HFFc6 (cell line): Measurements from ENCODE around the gene RSPH3. TPM values are rescaled to one million over a fixed set of nuclear protein-coding genes. Genes with fewer than 3 reads are reported as not detected.
A peak's percentile ranks its signal among the peaks of the same experiment; 100 is the strongest.

Experiments
- DNase-seq: peaks from one replicate; pipeline ENCODE4 v3.0.0-alpha.2; 2018
- H3K27ac Mint-ChIP-seq: 2 replicates; pipeline ENCODE4 v1.8.0; 2020; ENCODE audit warnings: mild to moderate bottlenecking, mixed read lengths
- H3K27me3 Mint-ChIP-seq: 2 replicates; pipeline ENCODE4 v1.8.0; 2021; ENCODE audit warnings: mild to moderate bottlenecking, moderate library complexity, mixed read lengths; ENCODE audit not compliant: insufficient read depth
- H3K36me3 Mint-ChIP-seq: 2 replicates; pipeline ENCODE4 v1.8.0; 2021; ENCODE audit warnings: low read depth, mixed read lengths
- H3K4me1 Mint-ChIP-seq: 2 replicates; pipeline ENCODE4 v1.8.0; 2020; ENCODE audit warnings: low read depth, mixed read lengths
- H3K4me3 Mint-ChIP-seq: 2 replicates; pipeline ENCODE4 v1.8.0; 2020; ENCODE audit warnings: mild to moderate bottlenecking, moderate library complexity, mixed read lengths
- H3K9me3 Mint-ChIP-seq: 2 replicates; pipeline ENCODE4 v1.8.0; 2020; ENCODE audit warnings: mild to moderate bottlenecking, mixed read lengths
- total RNA-seq, 6 experiments: library from RNA; stranded (reverse); fragmentation: NEBNext Ultra II Directional; extraction: Animal tissue kit (Norgen Biotek cat#: 25700); gene quantifications; 2 replicates in 1 of 6; 3 replicates in 5 of 6; pipeline ENCODE4 v1.2.3, GENCODE V29; 2021
- TF ChIP-seq, protein P1 (sequence below): fragments of 200-600 bp; sonication (generic); IDR thresholded peaks from 2 replicates; pipeline ENCODE4 v1.5.0; 2021; ENCODE audit warnings: antibody characterized with exemption, mild to moderate bottlenecking

The RSPH3 gene
- total RNA-seq, 6 experiments from 2014 or later = 6.9 to 10.1 (median 8.5) TPM

DNA sequence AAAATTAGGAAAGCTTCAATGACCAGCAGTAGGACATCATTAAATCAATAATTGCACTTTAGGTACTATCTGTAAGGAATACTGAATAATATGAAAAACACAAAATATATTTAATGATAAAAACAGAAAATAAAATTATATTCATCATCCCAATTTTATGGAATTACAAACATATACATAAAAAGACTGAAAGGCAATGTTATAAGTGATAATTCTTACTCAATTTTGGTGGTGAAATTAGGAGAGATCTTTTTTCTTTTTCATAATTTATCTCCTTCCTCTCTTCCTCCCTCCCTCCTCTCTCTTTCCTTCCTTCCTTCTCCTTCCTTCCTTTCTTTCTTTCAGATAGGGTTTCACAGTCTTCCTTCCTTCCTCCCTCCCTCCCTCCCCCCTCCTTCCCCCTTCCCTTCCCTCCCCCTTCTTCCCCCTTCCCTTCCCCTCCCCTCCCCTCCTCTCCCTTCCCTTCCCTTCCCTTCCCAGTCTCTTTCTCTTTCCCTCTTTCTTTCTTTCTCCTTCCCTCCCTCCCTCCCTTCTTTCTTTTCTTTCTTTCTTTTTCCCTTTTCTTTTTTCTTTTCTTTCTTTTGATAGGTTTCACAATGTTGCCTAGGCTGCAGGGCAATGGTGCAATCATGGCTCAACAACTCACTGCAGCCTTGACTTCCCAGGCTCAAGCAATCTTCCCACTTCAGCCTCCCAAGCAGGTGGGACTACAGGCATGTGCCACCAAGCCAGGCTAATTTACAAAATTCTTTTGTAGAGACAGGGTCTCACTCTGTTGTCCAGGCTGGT lies 36.8 kb downstream of the RSPH3 start:
- Mint-ChIP-seq H3K27me3 (peaks cover 2% of the 10 kb centered on the region; the same call in 1 of the 2 replicates), H3K36me3 (peaks cover 21% of the 10 kb centered on the region), H3K27ac (no peak overlapping the region), H3K4me3 (no peak overlapping the region), H3K9me3 (peaks cover 5% of the 10 kb centered on the region; the same call in 1 of the 2 replicates), H3K4me1 (peaks cover 7% of the 10 kb centered on the region)
- TF ChIP-seq, protein P1, sequence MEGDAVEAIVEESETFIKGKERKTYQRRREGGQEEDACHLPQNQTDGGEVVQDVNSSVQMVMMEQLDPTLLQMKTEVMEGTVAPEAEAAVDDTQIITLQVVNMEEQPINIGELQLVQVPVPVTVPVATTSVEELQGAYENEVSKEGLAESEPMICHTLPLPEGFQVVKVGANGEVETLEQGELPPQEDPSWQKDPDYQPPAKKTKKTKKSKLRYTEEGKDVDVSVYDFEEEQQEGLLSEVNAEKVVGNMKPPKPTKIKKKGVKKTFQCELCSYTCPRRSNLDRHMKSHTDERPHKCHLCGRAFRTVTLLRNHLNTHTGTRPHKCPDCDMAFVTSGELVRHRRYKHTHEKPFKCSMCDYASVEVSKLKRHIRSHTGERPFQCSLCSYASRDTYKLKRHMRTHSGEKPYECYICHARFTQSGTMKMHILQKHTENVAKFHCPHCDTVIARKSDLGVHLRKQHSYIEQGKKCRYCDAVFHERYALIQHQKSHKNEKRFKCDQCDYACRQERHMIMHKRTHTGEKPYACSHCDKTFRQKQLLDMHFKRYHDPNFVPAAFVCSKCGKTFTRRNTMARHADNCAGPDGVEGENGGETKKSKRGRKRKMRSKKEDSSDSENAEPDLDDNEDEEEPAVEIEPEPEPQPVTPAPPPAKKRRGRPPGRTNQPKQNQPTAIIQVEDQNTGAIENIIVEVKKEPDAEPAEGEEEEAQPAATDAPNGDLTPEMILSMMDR = no peak
- no peak for DNase-seq

DNA sequence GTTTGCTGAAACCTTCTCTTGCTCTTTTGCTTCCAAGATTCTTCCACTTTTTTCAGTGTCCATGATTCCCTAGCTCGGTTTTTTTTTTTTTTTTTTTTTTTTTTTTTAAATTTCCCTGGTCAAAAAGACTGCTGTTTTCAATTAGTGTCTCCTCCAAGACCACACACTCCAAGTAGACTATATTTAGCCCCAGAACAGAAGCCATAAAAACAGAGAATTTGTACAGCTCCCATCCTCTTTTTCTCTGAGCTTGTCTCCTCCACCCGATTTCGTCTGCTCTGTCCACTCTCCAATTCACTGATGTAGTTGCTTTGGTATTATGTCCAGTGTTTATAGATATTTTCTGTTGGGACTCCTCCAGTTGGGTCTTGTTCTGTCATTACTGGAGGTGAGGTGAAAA lies 37.6 kb downstream of the RSPH3 start:
- Mint-ChIP-seq H3K9me3 (no peaks in the 10 kb centered on the region), H3K27ac (no peak overlapping the region), H3K4me1 (peaks cover 7% of the 10 kb centered on the region), H3K27me3 (peaks cover 2% of the 10 kb centered on the region; the same call in 1 of the 2 replicates), H3K4me3 (no peak overlapping the region), H3K36me3 (peaks cover 16% of the 10 kb centered on the region)
- no peak for DNase-seq
- TF ChIP-seq, protein P1 = no peak

DNA sequence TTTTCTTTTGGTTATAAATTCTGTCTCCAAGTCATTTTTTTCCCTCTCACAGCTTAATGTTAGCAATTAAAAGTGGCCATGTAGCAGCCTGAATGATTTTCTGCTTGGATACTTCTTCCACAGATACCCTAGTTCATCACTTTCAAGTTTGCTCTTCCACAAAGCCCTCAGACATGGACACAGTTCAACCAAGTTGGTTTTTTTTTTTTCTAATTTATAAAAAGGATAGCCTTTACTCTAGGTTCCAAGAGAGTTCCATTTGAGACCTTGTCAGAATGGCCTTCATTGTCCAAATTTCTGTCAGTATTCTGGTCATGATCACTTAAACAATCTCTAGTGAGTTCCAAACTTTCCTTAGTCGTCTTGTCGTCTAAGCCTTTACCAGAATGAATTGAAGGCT lies 40.0 kb downstream of the RSPH3 start:
- Mint-ChIP-seq H3K9me3 (no peaks in the 10 kb centered on the region), H3K4me3 (no peak overlapping the region), H3K4me1 (peaks cover 7% of the 10 kb centered on the region), H3K27me3 (peaks cover 3% of the 10 kb centered on the region; the same call in 1 of the 2 replicates), H3K36me3 (peaks cover 4% of the 10 kb centered on the region; the same call in 1 of the 2 replicates), H3K27ac (no peak overlapping the region)
- TF ChIP-seq, protein P1 = no peak
- no peak for DNase-seq

DNA sequence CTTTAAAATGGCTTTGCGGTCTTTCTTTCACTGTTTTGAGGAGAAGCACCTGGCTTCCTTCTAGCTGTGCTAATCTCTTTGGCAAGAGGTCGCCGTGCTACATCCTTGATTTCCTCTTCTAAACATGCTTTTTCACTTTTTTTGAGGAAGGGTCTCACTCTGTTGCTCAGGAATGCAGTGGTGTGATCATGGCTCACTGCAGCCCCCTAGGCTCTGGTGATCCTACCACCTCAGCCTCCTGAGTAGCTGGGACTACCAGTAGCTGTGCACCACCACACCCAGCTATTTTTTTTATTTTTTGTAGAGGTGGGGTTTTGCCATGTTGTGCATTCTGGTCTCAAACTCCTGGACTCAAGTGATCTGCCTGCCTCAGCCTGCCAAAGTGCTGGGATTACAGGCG lies 40.5 kb downstream of the RSPH3 start:
- Mint-ChIP-seq H3K27ac (no peak overlapping the region), H3K27me3 (peaks cover 3% of the 10 kb centered on the region; the same call in 1 of the 2 replicates), H3K9me3 (no peaks in the 10 kb centered on the region), H3K4me1 (peaks cover 7% of the 10 kb centered on the region), H3K4me3 (no peak overlapping the region), H3K36me3 (peaks cover 4% of the 10 kb centered on the region; the same call in 1 of the 2 replicates)
- DNase-seq = no peak
- TF ChIP-seq, protein P1 = no peak

DNA sequence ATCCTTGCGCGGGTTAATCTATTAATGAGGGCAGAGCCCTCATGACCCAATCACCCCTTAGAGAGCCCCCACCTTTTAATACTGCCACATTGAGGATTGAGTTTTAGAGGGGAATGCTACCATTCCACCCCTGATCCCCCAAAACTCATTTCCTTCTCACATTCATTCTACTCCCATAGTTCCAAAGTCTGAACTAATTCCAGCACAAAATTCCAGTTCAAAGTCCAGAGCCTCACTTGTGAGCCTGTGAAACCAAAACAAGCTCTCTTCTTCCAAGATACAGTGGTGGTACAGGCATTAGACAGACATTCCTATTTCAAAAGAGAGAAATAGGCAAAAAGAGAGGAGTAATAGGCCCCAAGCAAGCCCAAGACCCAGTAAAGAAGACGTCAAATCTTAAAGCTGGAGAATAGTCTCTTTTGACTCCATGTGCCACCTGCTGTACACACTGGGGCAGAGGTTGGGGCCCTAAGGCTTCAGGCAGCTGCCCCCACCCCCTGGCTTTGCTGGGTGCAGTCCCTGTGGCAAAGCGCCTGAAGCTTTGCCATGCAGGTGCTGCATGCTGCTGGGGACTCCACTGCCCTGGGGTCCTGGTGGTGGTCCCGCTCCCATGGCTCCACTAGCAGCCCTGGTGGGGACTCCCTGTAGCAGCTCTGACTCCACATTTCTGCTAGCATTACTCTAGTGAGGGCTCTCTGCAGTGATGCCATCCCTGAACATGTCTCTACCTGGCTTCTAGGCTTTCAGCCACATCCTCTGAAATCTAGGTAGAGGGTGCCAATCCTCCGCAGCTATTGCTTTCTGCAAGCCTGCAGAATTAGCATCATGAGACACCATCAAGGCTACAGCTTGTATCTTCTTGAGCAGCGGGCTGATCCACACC lies 41.3 kb downstream of the RSPH3 start:
- Mint-ChIP-seq H3K36me3 (peaks cover 4% of the 10 kb centered on the region; the same call in 1 of the 2 replicates), H3K4me3 (no peak overlapping the region), H3K27ac (no peak overlapping the region), H3K4me1 (peaks cover 7% of the 10 kb centered on the region), H3K27me3 (peaks cover 5% of the 10 kb centered on the region), H3K9me3 (no peaks in the 10 kb centered on the region)
- TF ChIP-seq, protein P1 = peak; percentile 13; the same call in 1 of the 2 replicates
- no peak for DNase-seq
